ENCODE measurements around the gene THADA.

THADA gene

GRCh38 chr2:43228756-43229659, 366.8 kb downstream of the THADA start:
- no peak for TF ChIP-seq CTCF (IDR thresholded peaks at IDR 0.05)
- Histone ChIP-seq H3K27me3 (no peaks in the 10 kb centered on the region), H3K4me1 (ENCODE audit: control insufficient read depth in 1 of 2, insufficient read depth in 1 of 2, low read depth in 1 of 2, low read length in 1 of 2) (peaks cover 65 to 68% of the 10 kb centered on the region in 2 experiments), H3K36me3 (peaks cover 21% of the 10 kb centered on the region), H3K27ac (peak overlapping the region; percentile 97), H3K9me3 (peaks cover 5% of the 10 kb centered on the region), H3K4me3 (ENCODE audit: low read depth in 1 of 2, low read length in 1 of 2) (peak overlapping the region; percentile 99 to 100)

- peaks cover 27% of the 10 kb centered on the region for H3K36me3 ChIP-seq
- H3K4me3 ChIP-seq (ENCODE audit: low read depth in 1 of 2, low read length in 1 of 2), result peak overlapping the region; percentile 99 to 100
- H3K27me3 ChIP-seq, result no peaks in the 10 kb centered on the region
- H3K4me1 ChIP-seq (ENCODE audit: control insufficient read depth in 1 of 2, insufficient read depth in 1 of 2, low read depth in 1 of 2, low read length in 1 of 2), result peaks cover 62 to 64% of the 10 kb centered on the region in 2 experiments
- peak overlapping the region; percentile 97 for H3K27ac ChIP-seq
- no peak for TF ChIP-seq CTCF (IDR thresholded peaks at IDR 0.05)
- peaks cover 5% of the 10 kb centered on the region for H3K9me3 ChIP-seq
These were observed 367.5 kb downstream of the THADA start for GRCh38 chr2:43228321-43228751.

GRCh38 chr2:43227830-43228281, 368.0 kb downstream of the THADA start:
- peaks cover 57 to 64% of the 10 kb centered on the region in 2 experiments for H3K4me1 ChIP-seq (ENCODE audit: control insufficient read depth in 1 of 2, insufficient read depth in 1 of 2, low read depth in 1 of 2, low read length in 1 of 2)
- peaks cover 32% of the 10 kb centered on the region for H3K36me3 ChIP-seq
- peak overlapping the region; percentile 99 to 100 for H3K4me3 ChIP-seq (ENCODE audit: low read depth in 1 of 2, low read length in 1 of 2)
- peak overlapping the region; percentile 97 for H3K27ac ChIP-seq
- no peaks in the 10 kb centered on the region for H3K27me3 ChIP-seq
- peaks cover 5% of the 10 kb centered on the region for H3K9me3 ChIP-seq
- TF ChIP-seq CTCF (IDR thresholded peaks at IDR 0.05), result no peak

- no peaks in the 10 kb centered on the region for H3K27me3 ChIP-seq
- peaks cover 39% of the 10 kb centered on the region for H3K36me3 ChIP-seq
- H3K27ac ChIP-seq, result peak overlapping the region; percentile 97
- H3K9me3 ChIP-seq, result peaks cover 5% of the 10 kb centered on the region
- H3K4me3 ChIP-seq (ENCODE audit: low read depth in 1 of 2, low read length in 1 of 2), result peak overlapping the region; percentile 99 to 100
- TF ChIP-seq CTCF (IDR thresholded peaks at IDR 0.05), result peak; percentile 7
- peaks cover 54 to 64% of the 10 kb centered on the region in 2 experiments for H3K4me1 ChIP-seq (ENCODE audit: control insufficient read depth in 1 of 2, insufficient read depth in 1 of 2, low read depth in 1 of 2, low read length in 1 of 2)
These were observed 368.6 kb downstream of the THADA start for GRCh38 chr2:43226955-43227829.

- Histone ChIP-seq H3K27me3 (no peaks in the 10 kb centered on the region), H3K4me1 (ENCODE audit: control insufficient read depth in 1 of 2, insufficient read depth in 1 of 2, low read depth in 1 of 2, low read length in 1 of 2) (peaks cover 56 to 65% of the 10 kb centered on the region in 2 experiments)
- peak; percentile 52 for TF ChIP-seq CTCF (IDR thresholded peaks at IDR 0.05)
These were observed 369.3 kb downstream of the THADA start, which contains the start of gene ZFP36L2 for GRCh38 chr2:43226558-43226954. Gene ZFP36L2, minus strand, starts transcription at chr2:43226606. Its CDS starts 291 bp downstream, at chr2:43226315.

More at GRCh38 chr2:43226558-43226954, 369.3 kb downstream of the THADA start, which contains the start of gene ZFP36L2:
- H3K36me3 ChIP-seq, result peaks cover 44% of the 10 kb centered on the region
- peak within 1 kb of the TSS; percentile 99 to 100 for H3K4me3 ChIP-seq (ENCODE audit: low read depth in 1 of 2, low read length in 1 of 2)
- peak within 1 kb of the TSS; percentile 97 for H3K27ac ChIP-seq
- H3K9me3 ChIP-seq, result peaks cover 5% of the 10 kb centered on the region

All from neutrophil (primary cell).